Measurements from ENCODE around the gene SLC19A1.

The SLC19A1 gene

GRCh38 chr21:45522381-45522780, 19.9 kb downstream of the SLC19A1 start:
- no peak overlapping the region for H3K4me3 ChIP-seq (ENCODE audit: low read length)
- no peak for TF ChIP-seq ZNF274 (IDR thresholded peaks at IDR 0.05; ENCODE audit: low read depth, low read length)

- H3K4me3 ChIP-seq (ENCODE audit: low read length), result no peak overlapping the region
- no peak for TF ChIP-seq ZNF274 (IDR thresholded peaks at IDR 0.05; ENCODE audit: low read depth, low read length)
Observed at GRCh38 chr21:45521241-45521640, 21.0 kb downstream of the SLC19A1 start.

GRCh38 chr21:45519182-45519581, 23.1 kb downstream of the SLC19A1 start:
- TF ChIP-seq ZNF274 (IDR thresholded peaks at IDR 0.05; ENCODE audit: low read depth, low read length), result no peak
- no peak overlapping the region for H3K4me3 ChIP-seq (ENCODE audit: low read length)

GRCh38 chr21:45518742-45519141, 23.5 kb downstream of the SLC19A1 start:
- no peak overlapping the region for H3K4me3 ChIP-seq (ENCODE audit: low read length)

GRCh38 chr21:45517249-45518065, 24.8 kb downstream of the SLC19A1 start:
- H3K4me3 ChIP-seq (ENCODE audit: low read length), result no peak overlapping the region
- TF ChIP-seq ZNF274 (IDR thresholded peaks at IDR 0.05; ENCODE audit: low read depth, low read length), result no peak

More at GRCh38 chr21:45518742-45519141, 23.5 kb downstream of the SLC19A1 start:
- no peak for TF ChIP-seq ZNF274 (IDR thresholded peaks at IDR 0.05; ENCODE audit: low read depth, low read length)

- H3K4me3 ChIP-seq (ENCODE audit: low read length), result no peak overlapping the region
- no peak for TF ChIP-seq ZNF274 (IDR thresholded peaks at IDR 0.05; ENCODE audit: low read depth, low read length)
Observed at GRCh38 chr21:45516671-45517151, 25.5 kb downstream of the SLC19A1 start.

- no peak for TF ChIP-seq ZNF274 (IDR thresholded peaks at IDR 0.05; ENCODE audit: low read depth, low read length)
- no peak overlapping the region for H3K4me3 ChIP-seq (ENCODE audit: low read length)
Observed at GRCh38 chr21:45516071-45516670, 26.1 kb downstream of the SLC19A1 start.

GRCh38 chr21:45515241-45516061, 26.8 kb downstream of the SLC19A1 start:
- TF ChIP-seq ZNF274 (IDR thresholded peaks at IDR 0.05; ENCODE audit: low read depth, low read length), result no peak
- H3K4me3 ChIP-seq (ENCODE audit: low read length), result no peak overlapping the region

- no peak overlapping the region for H3K4me3 ChIP-seq (ENCODE audit: low read length)
- no peak for TF ChIP-seq ZNF274 (IDR thresholded peaks at IDR 0.05; ENCODE audit: low read depth, low read length)
Observed at GRCh38 chr21:45514311-45515021, 27.8 kb downstream of the SLC19A1 start.

- no peak overlapping the region for H3K4me3 ChIP-seq (ENCODE audit: low read length)
- no peak for TF ChIP-seq ZNF274 (IDR thresholded peaks at IDR 0.05; ENCODE audit: low read depth, low read length)
Observed at GRCh38 chr21:45513741-45514310, 28.4 kb downstream of the SLC19A1 start.

GRCh38 chr21:45513003-45513717, 29.1 kb downstream of the SLC19A1 start:
- H3K4me3 ChIP-seq (ENCODE audit: low read length), result no peak overlapping the region
- no peak for TF ChIP-seq ZNF274 (IDR thresholded peaks at IDR 0.05; ENCODE audit: low read depth, low read length)

GRCh38 chr21:45512626-45513002, 29.6 kb downstream of the SLC19A1 start:
- no peak for TF ChIP-seq ZNF274 (IDR thresholded peaks at IDR 0.05; ENCODE audit: low read depth, low read length)
- no peak overlapping the region for H3K4me3 ChIP-seq (ENCODE audit: low read length)

Data from GM08714 (cell line).